Measurements from ENCODE around the gene RASA3. TPM values are rescaled to one million over a fixed set of nuclear protein-coding genes. Genes with fewer than 3 reads are reported as not detected.

The RASA3 gene
- total RNA-seq, 2 experiments from 2014 or later = 36.9 to 39.3 TPM

GRCh38 chr13:114071991-114072390, 60.4 kb downstream of the RASA3 start:
- no peak for ATAC-seq
- no peak for DNase-seq
- Mint-ChIP-seq H3K27ac (no peak overlapping the region), H3K4me1 (ENCODE audit: low read depth) (peaks cover 20% of the 10 kb centered on the region), H3K27me3 (ENCODE audit: low read depth) (no peaks in the 10 kb centered on the region), H3K9me3 (ENCODE audit: insufficient read depth) (no peaks in the 10 kb centered on the region), H3K36me3 (ENCODE audit: low read depth) (peaks cover 37% of the 10 kb centered on the region), H3K4me3 (no peak overlapping the region)
- CTCF ChIA-PET = no interaction called here
- POLR2A ChIA-PET = no interaction called here

- Mint-ChIP-seq H3K4me1 (ENCODE audit: low read depth) (peaks cover 23% of the 10 kb centered on the region), H3K27ac (no peak overlapping the region), H3K27me3 (ENCODE audit: low read depth) (no peaks in the 10 kb centered on the region), H3K4me3 (no peak overlapping the region), H3K9me3 (ENCODE audit: insufficient read depth) (no peaks in the 10 kb centered on the region), H3K36me3 (ENCODE audit: low read depth) (peaks cover 37% of the 10 kb centered on the region)
- DNase-seq = no peak
- ATAC-seq = no peak
- ChIA-PET CTCF (no interaction called here), POLR2A (no interaction called here)
Observed at GRCh38 chr13:114071410-114071809, 61.0 kb downstream of the RASA3 start.

GRCh38 chr13:114070098-114070799, 62.2 kb downstream of the RASA3 start:
- Mint-ChIP-seq H3K27ac (no peak overlapping the region), H3K4me1 (ENCODE audit: low read depth) (peaks cover 34% of the 10 kb centered on the region), H3K9me3 (ENCODE audit: insufficient read depth) (no peaks in the 10 kb centered on the region), H3K36me3 (ENCODE audit: low read depth) (peaks cover 40% of the 10 kb centered on the region), H3K4me3 (no peak overlapping the region), H3K27me3 (ENCODE audit: low read depth) (no peaks in the 10 kb centered on the region)
- ATAC-seq = no peak
- POLR2A ChIA-PET = no interaction called here
- CTCF ChIA-PET = no interaction called here
- DNase-seq = no peak

DNA sequence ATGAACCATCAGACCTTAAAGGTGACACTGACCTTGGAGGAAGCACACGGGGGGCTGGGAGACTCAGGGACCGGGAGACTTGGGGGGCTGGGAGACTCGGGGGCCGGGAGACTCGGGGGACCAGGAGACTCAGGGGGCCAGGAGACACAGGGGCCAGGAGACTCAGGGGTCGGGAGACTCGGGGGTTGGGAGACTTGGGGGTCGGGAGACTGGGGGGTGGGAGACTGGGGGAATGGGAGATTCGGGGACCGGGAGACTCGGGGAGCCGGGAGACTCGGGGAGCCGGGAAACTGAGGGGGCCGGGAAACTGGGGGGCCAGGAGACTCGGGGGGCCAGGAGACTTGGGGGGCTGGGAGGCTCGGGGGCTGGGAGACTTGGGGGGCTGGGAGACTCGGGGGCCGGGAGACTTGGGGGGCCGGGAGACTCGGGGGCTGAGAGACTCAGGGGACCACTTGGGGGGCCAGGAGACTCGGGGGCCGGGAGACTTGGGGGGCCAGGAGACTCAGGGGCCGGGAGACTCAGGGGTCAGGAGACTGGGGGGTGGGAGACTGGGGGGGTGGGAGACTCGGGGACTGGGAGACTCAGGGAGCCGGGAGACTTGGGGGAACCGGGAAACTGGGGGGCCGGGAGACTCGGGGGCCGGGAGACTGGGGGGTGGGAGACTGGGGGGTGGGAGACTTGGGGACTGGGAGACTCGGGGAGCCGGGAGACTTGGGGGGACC, 62.9 kb downstream of the RASA3 start:
- DNase-seq = no peak
- Mint-ChIP-seq H3K36me3 (ENCODE audit: low read depth) (peaks cover 37% of the 10 kb centered on the region), H3K4me3 (no peak overlapping the region), H3K27ac (no peak overlapping the region), H3K27me3 (ENCODE audit: low read depth) (no peaks in the 10 kb centered on the region), H3K9me3 (ENCODE audit: insufficient read depth) (no peaks in the 10 kb centered on the region), H3K4me1 (ENCODE audit: low read depth) (peaks cover 41% of the 10 kb centered on the region)
- CTCF ChIA-PET = no interaction called here
- POLR2A ChIA-PET = no interaction called here
- ATAC-seq = no peak

DNA sequence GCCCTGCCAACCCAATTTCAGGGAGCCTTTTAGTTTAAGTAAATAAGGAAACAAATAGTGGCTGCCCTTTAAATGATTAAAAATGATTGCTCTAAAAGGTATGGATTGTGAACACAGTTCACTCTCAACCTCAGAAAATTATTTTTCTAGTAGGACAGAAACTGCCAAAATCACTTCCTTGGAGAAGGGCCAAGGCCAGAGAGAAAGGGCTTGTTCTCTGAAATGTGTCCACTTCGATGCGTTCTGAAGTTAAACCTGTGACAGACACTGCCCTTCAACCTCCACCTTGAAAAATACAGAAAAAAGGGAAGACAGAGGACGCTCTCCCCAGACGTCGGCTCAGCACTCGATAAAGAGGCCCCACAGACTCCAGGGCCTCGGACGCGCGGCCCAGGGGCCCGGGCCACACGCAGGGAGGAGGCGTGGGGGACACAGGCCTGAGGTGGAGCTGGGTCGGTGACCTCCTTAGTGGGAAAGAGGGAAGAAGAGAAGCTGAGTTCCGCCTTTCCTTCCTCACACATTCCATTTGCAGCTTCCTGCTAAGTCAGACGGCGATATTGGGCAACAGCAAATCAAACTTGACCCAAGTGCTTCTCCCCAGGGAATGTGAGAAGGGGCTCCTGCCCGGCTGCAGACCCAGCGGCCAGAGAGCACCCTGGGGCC, 63.6 kb downstream of the RASA3 start:
- peaks cover 34% of the 10 kb centered on the region for H3K36me3 Mint-ChIP-seq (ENCODE audit: low read depth)
- H3K27ac Mint-ChIP-seq = peak overlapping the region; percentile 79
- ChIA-PET CTCF (no interaction called here), POLR2A (no interaction called here)
- H3K4me1 Mint-ChIP-seq (ENCODE audit: low read depth) = peaks cover 48% of the 10 kb centered on the region
- no peaks in the 10 kb centered on the region for H3K27me3 Mint-ChIP-seq (ENCODE audit: low read depth)
- ATAC-seq = no peak
- H3K9me3 Mint-ChIP-seq (ENCODE audit: insufficient read depth) = no peaks in the 10 kb centered on the region
- no peak overlapping the region for H3K4me3 Mint-ChIP-seq
- DNase-seq = no peak

GRCh38 chr13:114067886-114068651, 64.4 kb downstream of the RASA3 start:
- H3K36me3 Mint-ChIP-seq (ENCODE audit: low read depth) = peaks cover 34% of the 10 kb centered on the region
- peak; percentile 37 for DNase-seq
- H3K4me1 Mint-ChIP-seq (ENCODE audit: low read depth) = peaks cover 53% of the 10 kb centered on the region

GRCh38 chr13:114067381-114067885, 65.0 kb downstream of the RASA3 start:
- Mint-ChIP-seq H3K4me1 (ENCODE audit: low read depth) (peaks cover 53% of the 10 kb centered on the region), H3K9me3 (ENCODE audit: insufficient read depth) (no peaks in the 10 kb centered on the region), H3K27me3 (ENCODE audit: low read depth) (no peaks in the 10 kb centered on the region), H3K27ac (peak overlapping the region; percentile 79), H3K36me3 (ENCODE audit: low read depth) (peaks cover 28% of the 10 kb centered on the region), H3K4me3 (peak overlapping the region; percentile 49)
- ChIA-PET POLR2A (interaction anchor here (0.6 to 1.1 kb wide), 3 partner anchors 29 to 159 kb away, joined by 3 to 4 read pairs (median 3); no protein-coding TSS in a partner anchor), CTCF (interaction anchor here (0.7 to 1.2 kb wide), 5 partner anchors 9 to 531 kb away, joined by 3 read pairs; no protein-coding TSS in a partner anchor)
- peak; percentile 38 for DNase-seq
- ATAC-seq = peak; percentile 13

More at GRCh38 chr13:114067886-114068651, 64.4 kb downstream of the RASA3 start:
- ChIA-PET POLR2A (interaction anchor here (0.6 to 1.1 kb wide), 2 partner anchors 29 to 62 kb away, joined by 3 to 4 read pairs; no protein-coding TSS in a partner anchor), CTCF (interaction anchor here (1.0 to 1.2 kb wide), 3 partner anchors 9 to 80 kb away, joined by 3 read pairs; no protein-coding TSS in a partner anchor)
- no peaks in the 10 kb centered on the region for H3K9me3 Mint-ChIP-seq (ENCODE audit: insufficient read depth)
- H3K4me3 Mint-ChIP-seq = peak overlapping the region; percentile 49
- no peak for ATAC-seq
- H3K27ac Mint-ChIP-seq = peak overlapping the region; percentile 79
- no peaks in the 10 kb centered on the region for H3K27me3 Mint-ChIP-seq (ENCODE audit: low read depth)

DNA sequence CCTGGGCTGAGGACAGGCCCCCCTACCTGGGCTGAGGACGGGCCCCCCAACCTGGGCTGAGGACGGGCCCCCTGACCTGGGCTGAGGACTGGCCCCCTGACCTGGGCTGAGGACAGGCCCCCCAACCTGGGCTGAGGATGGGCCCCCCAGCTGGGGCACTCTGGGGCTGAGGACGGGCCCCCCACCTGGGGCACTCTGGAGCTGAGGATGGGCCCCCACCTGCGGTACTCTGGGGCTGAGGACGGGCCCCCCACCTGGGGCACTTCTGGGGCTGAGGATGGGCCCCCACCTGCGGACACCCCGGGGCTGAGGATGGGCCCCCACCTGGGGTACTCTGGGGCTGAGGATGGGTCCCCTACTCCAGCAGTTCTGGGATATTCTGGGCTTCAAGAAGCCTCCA, 65.5 kb downstream of the RASA3 start:
- Mint-ChIP-seq H3K27me3 (ENCODE audit: low read depth) (no peaks in the 10 kb centered on the region), H3K4me1 (ENCODE audit: low read depth) (peaks cover 53% of the 10 kb centered on the region), H3K36me3 (ENCODE audit: low read depth) (peaks cover 23% of the 10 kb centered on the region), H3K9me3 (ENCODE audit: insufficient read depth) (no peaks in the 10 kb centered on the region), H3K4me3 (peak overlapping the region; percentile 49), H3K27ac (peak overlapping the region; percentile 79)
- CTCF ChIA-PET = interaction anchor here (0.7 to 1.2 kb wide), 5 partner anchors 8 to 531 kb away, joined by 3 read pairs; no protein-coding TSS in a partner anchor
- ATAC-seq (no peak), DNase-seq (no peak)
- POLR2A ChIA-PET = interaction anchor here (0.6 to 1.1 kb wide), 2 partner anchors 63 to 159 kb away, joined by 3 to 4 read pairs; no protein-coding TSS in a partner anchor

DNA sequence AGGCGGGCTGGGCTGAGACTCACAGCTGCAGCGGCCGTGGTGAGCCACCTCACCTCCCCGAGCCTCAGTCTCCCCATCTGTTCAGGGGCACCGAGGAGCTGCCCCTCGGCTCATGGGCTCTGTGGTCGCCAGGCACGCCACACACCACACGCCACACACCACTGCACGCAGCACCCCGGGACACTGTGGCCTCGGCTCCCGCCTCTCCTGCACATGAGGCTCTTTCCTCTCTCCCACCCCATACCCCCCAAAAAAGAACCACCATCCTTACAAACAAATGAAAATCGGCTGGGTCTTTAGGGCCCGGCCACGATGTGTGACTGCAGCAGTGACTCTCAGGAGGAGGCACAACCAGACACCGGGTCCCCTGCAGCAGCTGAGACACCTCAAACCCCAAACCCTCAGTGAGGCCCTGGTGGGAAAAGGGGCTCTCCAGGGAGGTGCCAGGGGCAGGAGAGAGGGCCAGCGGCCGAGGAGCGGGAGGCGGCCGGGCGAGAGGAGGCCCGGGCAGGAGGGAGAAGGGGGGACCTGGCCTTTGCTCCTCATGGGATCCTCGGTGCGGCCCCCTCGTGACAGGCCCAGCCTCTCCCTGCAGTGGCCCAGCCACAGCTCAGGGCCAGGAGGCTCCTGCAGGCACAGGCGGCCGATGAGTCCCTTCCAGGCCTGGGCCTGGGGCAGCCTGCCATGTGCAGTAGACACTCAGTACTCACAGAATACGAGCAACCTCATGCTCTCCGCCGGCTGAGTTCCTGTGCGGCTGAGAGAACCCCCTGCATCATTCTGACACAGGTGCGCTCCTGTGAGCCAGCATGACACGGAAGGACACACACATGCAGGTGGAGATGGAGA, 66.3 kb downstream of the RASA3 start:
- Mint-ChIP-seq H3K36me3 (ENCODE audit: low read depth) (peaks cover 15% of the 10 kb centered on the region), H3K9me3 (ENCODE audit: insufficient read depth) (no peaks in the 10 kb centered on the region), H3K4me3 (peak overlapping the region; percentile 73), H3K27me3 (ENCODE audit: low read depth) (no peaks in the 10 kb centered on the region), H3K4me1 (ENCODE audit: low read depth) (peaks cover 53% of the 10 kb centered on the region), H3K27ac (peak overlapping the region; percentile 92)
- ATAC-seq = peak; percentile 27
- DNase-seq = peak; percentile 44
- POLR2A ChIA-PET = interaction anchor here (1.0 to 1.6 kb wide), 4 partner anchors 44 to 76 kb away, joined by 4 to 9 read pairs (median 6); no protein-coding TSS in a partner anchor
- CTCF ChIA-PET = interaction anchor here (1.2 to 1.4 kb wide), 3 partner anchors 44 to 164 kb away, joined by 3 to 5 read pairs (median 3); no protein-coding TSS in a partner anchor

GRCh38 chr13:114065141-114065925, 67.1 kb downstream of the RASA3 start:
- CTCF ChIA-PET = interaction anchor here (1.2 to 1.5 kb wide), 4 partner anchors 16 to 165 kb away, joined by 3 to 5 read pairs (median 3); no protein-coding TSS in a partner anchor
- peaks cover 53% of the 10 kb centered on the region for H3K4me1 Mint-ChIP-seq (ENCODE audit: low read depth)
- peak; percentile 73 for DNase-seq
- H3K4me3 Mint-ChIP-seq = peak overlapping the region; percentile 73
- H3K27ac Mint-ChIP-seq = peak overlapping the region; percentile 92
- H3K36me3 Mint-ChIP-seq (ENCODE audit: low read depth) = peaks cover 12% of the 10 kb centered on the region
- no peaks in the 10 kb centered on the region for H3K9me3 Mint-ChIP-seq (ENCODE audit: insufficient read depth)
- H3K27me3 Mint-ChIP-seq (ENCODE audit: low read depth) = no peaks in the 10 kb centered on the region
- POLR2A ChIA-PET = interaction anchor here (0.5 to 1.6 kb wide), 5 partner anchors 44 to 334 kb away, joined by 3 to 9 read pairs (median 4); no protein-coding TSS in a partner anchor
- ATAC-seq = peak; percentile 86

All from activated CD8-positive, alpha-beta T cell treated with anti-CD3 and anti-CD28 coated beads, Interleukin-2, amount 10 ng/mL, durations not matched to agents 7 days and 5 days (primary cell).